ENCODE data around the gene ACER3. TPM values are rescaled to one million over a fixed set of nuclear protein-coding genes. Genes with fewer than 3 reads are reported as not detected.

The ACER3 gene
- total and polyA plus RNA-seq, 8 donors, result 2.1 to 25.9 (median 8.5) TPM

DNA sequence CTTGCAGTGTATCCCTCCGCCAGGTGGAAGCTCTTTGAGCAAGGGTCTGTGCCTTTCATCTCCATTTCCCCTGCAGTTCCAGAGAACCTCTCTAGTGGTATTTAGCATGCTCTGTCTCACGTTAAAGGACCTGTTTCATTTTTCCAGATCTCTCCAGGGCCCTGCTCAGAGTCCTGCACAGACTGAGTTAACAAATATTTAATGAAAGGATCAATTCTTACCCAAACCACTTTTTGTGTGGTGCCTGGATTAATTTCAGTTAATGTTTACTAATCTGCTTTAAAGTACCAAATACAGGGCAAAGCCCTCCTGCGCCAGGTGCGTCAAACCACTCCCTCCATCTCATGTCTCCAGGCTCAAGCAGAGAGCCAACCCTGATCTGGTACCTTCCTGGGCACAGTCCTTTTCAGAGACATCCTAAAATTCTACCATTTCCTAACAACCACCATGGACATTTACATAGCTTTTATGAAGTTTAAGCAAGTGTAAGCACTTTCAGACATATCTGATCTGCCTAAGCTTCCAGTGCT, 18.7 kb upstream of the ACER3 start:
- intact Hi-C loops (cut with DNase I; ENCODE audit: low total_unique reads), result no loop called here
- DNase-seq, result no peak
- TF ChIP-seq POLR2AphosphoS5 (IDR thresholded peaks at IDR 0.05) (no peak), EP300 (IDR thresholded peaks at IDR 0.05) (no peak), POLR2A (IDR thresholded peaks at IDR 0.05) (no peak)
- TF ChIP-seq, protein P1, sequence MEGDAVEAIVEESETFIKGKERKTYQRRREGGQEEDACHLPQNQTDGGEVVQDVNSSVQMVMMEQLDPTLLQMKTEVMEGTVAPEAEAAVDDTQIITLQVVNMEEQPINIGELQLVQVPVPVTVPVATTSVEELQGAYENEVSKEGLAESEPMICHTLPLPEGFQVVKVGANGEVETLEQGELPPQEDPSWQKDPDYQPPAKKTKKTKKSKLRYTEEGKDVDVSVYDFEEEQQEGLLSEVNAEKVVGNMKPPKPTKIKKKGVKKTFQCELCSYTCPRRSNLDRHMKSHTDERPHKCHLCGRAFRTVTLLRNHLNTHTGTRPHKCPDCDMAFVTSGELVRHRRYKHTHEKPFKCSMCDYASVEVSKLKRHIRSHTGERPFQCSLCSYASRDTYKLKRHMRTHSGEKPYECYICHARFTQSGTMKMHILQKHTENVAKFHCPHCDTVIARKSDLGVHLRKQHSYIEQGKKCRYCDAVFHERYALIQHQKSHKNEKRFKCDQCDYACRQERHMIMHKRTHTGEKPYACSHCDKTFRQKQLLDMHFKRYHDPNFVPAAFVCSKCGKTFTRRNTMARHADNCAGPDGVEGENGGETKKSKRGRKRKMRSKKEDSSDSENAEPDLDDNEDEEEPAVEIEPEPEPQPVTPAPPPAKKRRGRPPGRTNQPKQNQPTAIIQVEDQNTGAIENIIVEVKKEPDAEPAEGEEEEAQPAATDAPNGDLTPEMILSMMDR (IDR thresholded peaks at IDR 0.05), result no peak
- H3K27me3 ChIP-seq, result no peaks in the 10 kb centered on the region
- H3K9me3 ChIP-seq, result no peaks in the 10 kb centered on the region
- 74 to 93% (median 80%) methylated on average over 4 of the region's 4 CpGs for WGBS, 5 donors
- no peak overlapping the region for H3K27ac ChIP-seq
- no peaks in the 10 kb centered on the region for H3K36me3 ChIP-seq
- no peak overlapping the region for H3K4me3 ChIP-seq
- peaks cover 8 to 18% (median 13%) of the 10 kb centered on the region in 4 donors for H3K4me1 ChIP-seq

DNA sequence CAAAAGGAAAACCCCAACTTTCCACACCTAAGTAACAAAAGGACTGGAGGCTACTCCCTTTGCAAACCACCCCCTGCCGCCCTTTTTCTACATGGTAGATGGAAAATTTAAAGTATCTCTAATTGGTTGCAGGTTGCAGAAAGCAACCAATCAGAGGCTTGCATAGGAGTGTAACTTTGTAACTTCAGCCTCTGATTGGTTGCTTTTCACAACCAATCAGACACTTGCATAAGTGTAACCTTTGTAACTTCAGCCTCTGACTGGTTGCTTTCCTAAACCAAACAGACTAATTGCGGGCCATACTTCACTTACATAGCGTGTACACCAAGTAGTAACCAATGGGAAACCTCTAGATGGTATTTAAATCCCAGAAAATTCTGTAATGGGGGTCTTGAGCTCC, 16.8 kb upstream of the ACER3 start:
- TF ChIP-seq, protein P1 (IDR thresholded peaks at IDR 0.05), result no peak
- no peak for TF ChIP-seq POLR2AphosphoS5 (IDR thresholded peaks at IDR 0.05)
- TF ChIP-seq POLR2A (IDR thresholded peaks at IDR 0.05), result no peak
- no peak for TF ChIP-seq EP300 (IDR thresholded peaks at IDR 0.05)
- DNase-seq, result no peak
- 96 to 99% (median 96%) methylated on average over 3 of the region's 3 CpGs for WGBS, 5 donors
- Histone ChIP-seq H3K4me1 (no peaks in the 10 kb centered on the region), H3K27me3 (no peaks in the 10 kb centered on the region), H3K4me3 (no peak overlapping the region), H3K36me3 (no peaks in the 10 kb centered on the region), H3K9me3 (no peaks in the 10 kb centered on the region), H3K27ac (no peak overlapping the region)
- intact Hi-C loops (cut with DNase I; ENCODE audit: low total_unique reads), result no loop called here

DNA sequence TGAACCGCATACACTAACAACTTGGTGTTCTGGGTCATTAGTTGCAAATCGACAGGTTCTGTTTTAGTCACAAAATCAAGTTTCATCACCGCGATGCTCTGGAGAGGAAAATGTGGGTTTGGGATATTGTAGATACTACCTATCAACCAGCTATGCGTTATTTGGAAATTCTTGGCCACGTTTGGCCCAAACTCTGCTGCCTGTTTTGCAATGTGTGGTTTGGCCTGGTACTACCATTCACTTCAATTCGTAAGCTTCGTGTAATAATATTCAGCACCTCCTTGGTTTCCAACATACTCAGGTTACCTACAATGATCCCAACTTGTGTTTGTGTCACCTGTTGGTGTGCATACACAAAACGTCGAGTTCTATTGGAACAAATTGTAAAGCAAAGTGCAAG, 16.2 kb upstream of the ACER3 start:
- DNase-seq, result no peak
- Histone ChIP-seq H3K36me3 (no peaks in the 10 kb centered on the region), H3K9me3 (no peaks in the 10 kb centered on the region), H3K27ac (no peak overlapping the region), H3K27me3 (no peaks in the 10 kb centered on the region), H3K4me1 (no peaks in the 10 kb centered on the region), H3K4me3 (no peak overlapping the region)
- intact Hi-C loops (cut with DNase I; ENCODE audit: low total_unique reads), result no loop called here
- 85 to 95% (median 90%) methylated on average over 10 of the region's 10 CpGs for WGBS, 5 donors
- TF ChIP-seq, protein P1 (IDR thresholded peaks at IDR 0.05), result no peak
- no peak for TF ChIP-seq POLR2AphosphoS5 (IDR thresholded peaks at IDR 0.05)
- TF ChIP-seq POLR2A (IDR thresholded peaks at IDR 0.05), result no peak
- no peak for TF ChIP-seq EP300 (IDR thresholded peaks at IDR 0.05)

DNA sequence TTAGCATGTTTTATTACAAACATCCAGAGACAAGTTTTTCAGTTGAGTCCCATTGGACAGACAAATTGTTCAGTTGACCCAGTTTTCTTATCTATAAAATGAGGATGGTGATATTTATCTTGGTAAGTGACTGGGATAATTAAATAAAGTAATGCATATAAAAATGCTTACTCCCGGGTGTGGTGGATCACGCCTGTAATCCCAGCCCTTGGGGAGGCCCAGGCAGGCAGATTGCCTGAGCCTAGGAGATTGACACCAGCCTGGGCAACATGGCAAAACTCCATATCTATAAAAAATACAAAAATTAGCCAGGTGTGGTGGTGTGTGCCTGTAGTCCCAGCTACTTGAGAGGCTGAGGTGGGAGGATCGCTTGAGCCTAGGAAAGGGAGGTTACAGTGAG, 15.6 kb upstream of the ACER3 start:
- H3K27me3 ChIP-seq, result no peaks in the 10 kb centered on the region
- no peaks in the 10 kb centered on the region for H3K36me3 ChIP-seq
- 74 to 84% (median 80%) methylated on average over 3 of the region's 3 CpGs for WGBS, 5 donors
- no peak overlapping the region for H3K27ac ChIP-seq
- no peak for DNase-seq
- TF ChIP-seq, protein P1 (IDR thresholded peaks at IDR 0.05), result no peak
- TF ChIP-seq POLR2AphosphoS5 (IDR thresholded peaks at IDR 0.05) (no peak), POLR2A (IDR thresholded peaks at IDR 0.05) (no peak), EP300 (IDR thresholded peaks at IDR 0.05) (no peak)
- no peaks in the 10 kb centered on the region for H3K4me1 ChIP-seq
- intact Hi-C loops (cut with DNase I; ENCODE audit: low total_unique reads), result no loop called here
- H3K9me3 ChIP-seq, result no peaks in the 10 kb centered on the region
- H3K4me3 ChIP-seq, result no peak overlapping the region
